PC-9 (cell line): ENCODE data around the gene BABAM1.

ENCODE experiments used
- CTCF ChIP-seq: fragments of 200-600 bp; sonication (generic); conservative IDR thresholded peaks from 2 replicates; pipeline ENCODE4 v1.6.1; 2017; ENCODE audit warnings: mixed run types, antibody characterized with exemption, mild to moderate bottlenecking, moderate library complexity
- EZH2 ChIP-seq: fragments of 200-600 bp; sonication (generic); IDR thresholded peaks from 2 replicates; pipeline ENCODE4 v1.8.0; 2017; ENCODE audit warnings: antibody characterized with exemption, low read depth

- TF ChIP-seq CTCF (peak; percentile 77), EZH2 (no peak)
Measured at GRCh38 chr19:17292301-17293074, 25.2 kb downstream of the BABAM1 start.
